Uterus (tissue), 4 donors: ENCODE results near the gene SMARCA2. TPM values are rescaled to one million over a fixed set of nuclear protein-coding genes. Genes with fewer than 3 reads are reported as not detected.

Source experiments
- DNase-seq, 2 donors: peaks; one replicate each; pipeline ENCODE4 v3.0.0-alpha.2; 2019 to 2020
- H3K27ac ChIP-seq, 2 donors: fragments of 200-600 bp; sonication (generic); 1 replicate in 1 of 2; 2 replicates in 1 of 2; pipeline ENCODE4 v1.5.1; 2016 to 2018
- H3K27me3 ChIP-seq, 2 donors: fragments of 200-600 bp; sonication (generic); one replicate each; pipeline ENCODE4 v1.5.1; 2018 to 2019; ENCODE audit warnings: control low read depth in 1 of 2
- H3K36me3 ChIP-seq, 2 donors: fragments of 200-600 bp; sonication (generic); one replicate each; pipeline ENCODE4 v1.5.1; 2019; ENCODE audit warnings: control low read depth in 1 of 2
- H3K4me1 ChIP-seq, 2 donors: fragments of 200-600 bp; sonication (generic); one replicate each; pipeline ENCODE4 v1.5.1; 2018 to 2019; ENCODE audit warnings: control low read depth in 1 of 2
- H3K4me3 ChIP-seq, 2 donors: fragments of 200-600 bp; sonication (generic); 1 replicate in 1 of 2; 2 replicates in 1 of 2; pipeline ENCODE4 v1.5.1; 2018 to 2019; ENCODE audit warnings: mild to moderate bottlenecking in 1 of 2
- H3K9me3 ChIP-seq, 2 donors: fragments of 200-600 bp; sonication (generic); one replicate each; pipeline ENCODE4 v1.5.1; 2019; ENCODE audit warnings: control low read depth in 1 of 2
- POLR2A ChIP-seq, 2 donors: fragments of 450-650 bp; IDR thresholded peaks; one replicate each; pipeline ENCODE4 v1.6.1; 2016; ENCODE audit warnings: antibody characterized with exemption in 2 of 2, mild to moderate bottlenecking in 1 of 2, moderate library complexity in 1 of 2
- intact Hi-C: fragments of 100-400 bp; cut with DNase I; formaldehyde crosslinking; loops from one replicate; pipeline ENCODE4 v1.15.1; 2023; ENCODE audit warnings: low total_unique reads
- total RNA-seq, 4 donors: library from RNA; depleted of rRNA in 3 of 4; stranded (reverse); fragments of >200 nt in 3 of 4; gene quantifications; one replicate each; pipeline versions ENCODE4 v1.1.0 to v1.2.4, GENCODE V29; 2014 to 2023
- TF ChIP-seq, protein P1 (sequence below), 4 experiments: fragments of 200-600 bp in 2 of 4; fragments of 450-650 bp in 2 of 4; sonication (generic) in 2 of 4; IDR thresholded peaks; one replicate each; pipeline ENCODE4 v1.5.1; 2016 to 2019; ENCODE audit warnings: antibody characterized with exemption in 4 of 4, mild to moderate bottlenecking in 2 of 4, moderate library complexity in 1 of 4
- donor health status: DM: yes; HTN: yes; CAD: no.

SMARCA2 gene
- total RNA-seq, 4 donors from 2014 or later: 51.7 to 251 (median 214) TPM

DNA sequence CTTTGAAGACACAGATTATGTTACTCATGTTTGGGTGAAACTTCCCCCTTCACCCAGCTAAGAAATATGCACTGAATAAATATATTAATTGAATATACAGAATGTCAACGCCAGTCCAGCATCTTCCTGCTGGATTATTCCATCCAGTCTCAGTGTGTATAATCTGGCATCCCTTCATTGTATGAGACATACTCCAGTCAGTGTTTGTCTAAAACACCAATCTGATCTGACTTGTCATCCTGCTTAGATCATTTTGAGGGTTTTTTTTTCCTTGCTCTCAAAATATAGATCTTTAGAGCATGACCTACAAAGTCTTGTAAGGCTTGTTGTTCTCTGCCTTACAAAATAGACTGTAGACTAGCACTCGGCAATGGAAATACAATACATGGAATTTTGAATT is 195.1 kb downstream of the SMARCA2 start:
- DNase-seq: no peak
- Histone ChIP-seq H3K27me3 (no peaks in the 10 kb centered on the region), H3K27ac (no peak overlapping the region), H3K4me3 (no peak overlapping the region), H3K36me3 (no peaks in the 10 kb centered on the region), H3K9me3 (no peaks in the 10 kb centered on the region), H3K4me1 (no peaks in the 10 kb centered on the region)
- intact Hi-C loops: no loop called here
- TF ChIP-seq POLR2A (IDR thresholded peaks at IDR 0.05): no peak
- TF ChIP-seq, protein P1, sequence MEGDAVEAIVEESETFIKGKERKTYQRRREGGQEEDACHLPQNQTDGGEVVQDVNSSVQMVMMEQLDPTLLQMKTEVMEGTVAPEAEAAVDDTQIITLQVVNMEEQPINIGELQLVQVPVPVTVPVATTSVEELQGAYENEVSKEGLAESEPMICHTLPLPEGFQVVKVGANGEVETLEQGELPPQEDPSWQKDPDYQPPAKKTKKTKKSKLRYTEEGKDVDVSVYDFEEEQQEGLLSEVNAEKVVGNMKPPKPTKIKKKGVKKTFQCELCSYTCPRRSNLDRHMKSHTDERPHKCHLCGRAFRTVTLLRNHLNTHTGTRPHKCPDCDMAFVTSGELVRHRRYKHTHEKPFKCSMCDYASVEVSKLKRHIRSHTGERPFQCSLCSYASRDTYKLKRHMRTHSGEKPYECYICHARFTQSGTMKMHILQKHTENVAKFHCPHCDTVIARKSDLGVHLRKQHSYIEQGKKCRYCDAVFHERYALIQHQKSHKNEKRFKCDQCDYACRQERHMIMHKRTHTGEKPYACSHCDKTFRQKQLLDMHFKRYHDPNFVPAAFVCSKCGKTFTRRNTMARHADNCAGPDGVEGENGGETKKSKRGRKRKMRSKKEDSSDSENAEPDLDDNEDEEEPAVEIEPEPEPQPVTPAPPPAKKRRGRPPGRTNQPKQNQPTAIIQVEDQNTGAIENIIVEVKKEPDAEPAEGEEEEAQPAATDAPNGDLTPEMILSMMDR (IDR thresholded peaks at IDR 0.05): no peak

DNA sequence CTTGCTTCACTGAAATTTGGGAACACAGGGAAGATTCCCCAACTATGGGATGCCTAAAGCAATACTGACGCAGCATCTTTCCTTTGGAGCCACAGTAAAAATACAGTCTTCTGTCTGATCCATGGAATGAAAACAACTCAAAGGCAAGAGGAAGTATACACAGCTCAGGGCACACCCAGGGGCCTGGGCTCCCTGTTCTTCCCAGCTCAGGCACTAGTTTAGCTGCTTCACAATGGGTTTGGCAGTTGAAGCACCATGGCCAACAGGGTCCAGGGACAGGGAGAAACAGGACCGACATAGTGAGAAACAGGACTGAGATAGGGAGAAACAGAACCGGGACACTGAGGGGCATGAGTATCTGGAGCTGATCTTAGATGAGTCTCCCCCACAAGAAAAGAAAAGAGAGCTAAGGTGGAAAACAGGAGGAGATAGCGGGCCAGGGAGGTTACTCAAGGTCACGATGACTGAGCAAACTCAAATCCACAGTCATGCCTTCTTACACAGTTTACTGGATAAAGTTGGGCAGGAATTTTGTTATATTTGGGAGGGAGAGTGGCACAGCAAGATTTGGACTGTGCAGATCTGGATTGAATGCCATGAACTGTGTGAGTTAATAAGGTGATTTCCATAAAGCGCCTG is 198.8 kb downstream of the SMARCA2 start:
- TF ChIP-seq, protein P1 (IDR thresholded peaks at IDR 0.05): no peak
- no peak for TF ChIP-seq POLR2A (IDR thresholded peaks at IDR 0.05)

DNA sequence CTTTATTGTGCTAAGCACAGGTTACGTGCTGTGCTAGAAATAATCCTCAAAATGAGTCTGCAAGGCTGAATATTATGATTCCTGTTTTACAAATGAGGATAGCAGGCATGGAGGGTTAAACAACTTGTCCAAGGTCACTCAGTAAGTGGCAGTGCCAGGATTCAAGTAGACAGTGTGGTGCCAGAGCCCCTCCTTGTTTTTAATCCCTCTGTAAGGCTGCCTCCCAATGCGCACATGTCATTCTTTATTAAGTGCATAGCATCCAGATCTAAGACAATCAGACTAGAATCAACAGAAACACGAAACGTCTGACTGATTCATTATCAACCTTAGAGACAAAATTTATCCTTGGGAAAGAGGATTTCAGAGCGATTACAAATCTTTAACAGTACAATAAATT is 199.6 kb downstream of the SMARCA2 start:
- H3K9me3 ChIP-seq: no peaks in the 10 kb centered on the region
- H3K36me3 ChIP-seq: no peaks in the 10 kb centered on the region
- DNase-seq: no peak
- H3K4me1 ChIP-seq: no peaks in the 10 kb centered on the region
- TF ChIP-seq POLR2A (IDR thresholded peaks at IDR 0.05): no peak
- TF ChIP-seq, protein P1 (IDR thresholded peaks at IDR 0.05): no peak
- H3K27ac ChIP-seq: no peak overlapping the region
- H3K27me3 ChIP-seq: no peaks in the 10 kb centered on the region
- intact Hi-C loops: no loop called here
- no peak overlapping the region for H3K4me3 ChIP-seq

More for the DNA sequence above, 198.8 kb downstream of the SMARCA2 start:
- intact Hi-C loops: no loop called here
- Histone ChIP-seq H3K27ac (no peak overlapping the region), H3K4me3 (no peak overlapping the region), H3K9me3 (no peaks in the 10 kb centered on the region), H3K4me1 (no peaks in the 10 kb centered on the region), H3K36me3 (no peaks in the 10 kb centered on the region), H3K27me3 (no peaks in the 10 kb centered on the region)
- DNase-seq: no peak

DNA sequence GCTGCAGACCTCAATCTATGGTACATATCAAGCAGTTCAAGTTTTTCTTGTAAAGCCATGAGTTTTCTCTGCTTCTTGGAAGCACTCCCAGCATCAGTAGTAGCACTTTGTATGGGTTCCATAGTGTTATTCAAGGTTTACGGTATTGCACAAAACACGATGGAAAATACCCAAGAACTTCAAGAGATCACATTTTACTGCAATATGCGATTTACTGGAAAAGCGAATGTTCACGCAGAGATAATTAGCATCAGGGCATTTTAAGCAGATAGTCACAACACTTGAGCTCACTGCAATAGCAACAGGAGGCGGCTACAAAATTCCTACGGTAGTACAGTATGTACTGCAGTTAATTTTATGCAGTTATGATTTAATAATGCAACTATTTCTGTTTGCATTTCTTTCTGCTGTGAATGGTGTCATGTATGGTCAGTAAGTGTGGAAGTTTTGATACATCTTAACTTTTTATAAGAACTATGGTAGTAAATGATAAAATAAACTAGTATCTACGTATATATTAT is 200.8 kb downstream of the SMARCA2 start:
- TF ChIP-seq, protein P1 (IDR thresholded peaks at IDR 0.05): no peak
- no peak for TF ChIP-seq POLR2A (IDR thresholded peaks at IDR 0.05)

DNA sequence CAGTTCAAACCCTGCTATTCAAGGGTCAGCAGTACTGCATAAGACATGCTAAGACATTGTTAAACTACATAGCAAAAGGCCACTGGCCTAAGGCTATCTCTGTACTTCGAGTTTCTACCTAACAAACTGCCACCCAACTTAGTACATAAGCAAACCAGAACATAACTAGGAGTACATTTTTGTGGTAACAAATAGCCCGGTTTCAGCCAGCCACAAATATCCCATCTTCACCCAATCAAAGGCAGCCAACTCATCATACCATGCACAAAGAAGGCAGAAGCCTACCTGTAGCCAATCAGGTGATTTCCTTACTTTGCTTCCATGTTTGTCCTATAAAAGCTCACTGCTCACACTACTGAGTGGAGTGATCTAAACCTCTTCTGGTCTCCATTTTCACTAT is 201.4 kb downstream of the SMARCA2 start:
- no peak overlapping the region for H3K4me3 ChIP-seq
- intact Hi-C loops: no loop called here
- no peaks in the 10 kb centered on the region for H3K9me3 ChIP-seq
- no peaks in the 10 kb centered on the region for H3K4me1 ChIP-seq
- no peaks in the 10 kb centered on the region for H3K27me3 ChIP-seq
- H3K36me3 ChIP-seq: no peaks in the 10 kb centered on the region
- no peak overlapping the region for H3K27ac ChIP-seq
- no peak for DNase-seq
- no peak for TF ChIP-seq POLR2A (IDR thresholded peaks at IDR 0.05)
- TF ChIP-seq, protein P1 (IDR thresholded peaks at IDR 0.05): no peak

More for the DNA sequence above, 200.8 kb downstream of the SMARCA2 start:
- H3K27ac ChIP-seq: no peak overlapping the region
- no peaks in the 10 kb centered on the region for H3K27me3 ChIP-seq
- intact Hi-C loops: no loop called here
- H3K36me3 ChIP-seq: no peaks in the 10 kb centered on the region
- no peaks in the 10 kb centered on the region for H3K9me3 ChIP-seq
- no peak for DNase-seq
- no peak overlapping the region for H3K4me3 ChIP-seq
- no peaks in the 10 kb centered on the region for H3K4me1 ChIP-seq
